HepG2 (cell line): Measurements from ENCODE around the gene NCOA3. TPM values are rescaled to one million over a fixed set of nuclear protein-coding genes. Genes with fewer than 3 reads are reported as not detected.

Experiments used
- CHD2 ChIP-seq: IDR thresholded peaks from 2 replicates; pipeline ENCODE4 v1.6.1; 2011; ENCODE audit warnings: low read depth, low read length, improper control_type of control experiment
- DNMT3B ChIP-seq: conservative IDR thresholded peaks from 2 replicates; pipeline ENCODE4 v1.6.1; 2016; ENCODE audit warnings: missing biosample characterization, control low read depth
- ERF ChIP-seq: IDR thresholded peaks from 2 replicates; pipeline ENCODE4 v1.6.1; 2018; ENCODE audit warnings: missing biosample characterization, missing genetic modification reagents
- FOXA1 ChIP-seq, 2 experiments: fragments of 450-650 bp in 1 of 2; sonication (generic) in 1 of 2; formaldehyde crosslinking in 1 of 2; IDR thresholded peaks; 2 replicates each; pipeline versions ENCODE4 v1.4.0 to v1.6.1; 2016 to 2020; ENCODE audit warnings: missing genetic modification reagents in 1 of 2
- GFI1 ChIP-seq: sonication (generic); formaldehyde crosslinking; IDR thresholded peaks from 2 replicates; pipeline ENCODE4 v1.5.0; 2020; ENCODE audit warnings: missing genetic modification reagents, mild to moderate bottlenecking, borderline replicate concordance
- IRF2 ChIP-seq: IDR thresholded peaks from 2 replicates; pipeline ENCODE4 v1.6.1; 2018; ENCODE audit warnings: missing genetic modification reagents, missing compliant biosample characterization
- JUN ChIP-seq: sonication (generic); formaldehyde crosslinking; IDR thresholded peaks from 2 replicates; pipeline ENCODE4 v1.4.0; 2020; ENCODE audit warnings: mild to moderate bottlenecking, missing genetic modification reagents
- KLF16 ChIP-seq, 2 experiments: sonication (generic) in 1 of 2; formaldehyde crosslinking in 1 of 2; IDR thresholded peaks; 2 replicates each; pipeline versions ENCODE4 v1.6.1 to v1.8.0; 2016 to 2023; ENCODE audit warnings: missing genetic modification reagents in 2 of 2, missing compliant biosample characterization in 1 of 2
- MXD4 ChIP-seq: IDR thresholded peaks from 2 replicates; pipeline ENCODE4 v1.6.1; 2016; ENCODE audit warnings: mild to moderate bottlenecking, missing biosample characterization, missing genetic modification reagents
- NCOA5 ChIP-seq: sonication (generic); formaldehyde crosslinking; IDR thresholded peaks from 2 replicates; pipeline ENCODE4 v1.4.0; 2020; ENCODE audit warnings: missing genetic modification reagents
- NR3C1 ChIP-seq: sonication (generic); formaldehyde crosslinking; IDR thresholded peaks from 2 replicates; pipeline ENCODE4 v1.4.0; 2020; ENCODE audit warnings: missing genetic modification reagents
- PPARG ChIP-seq: conservative IDR thresholded peaks from 2 replicates; pipeline ENCODE4 v1.6.1; 2016; ENCODE audit warnings: missing biosample characterization, missing genetic modification reagents
- SIN3B ChIP-seq: fragments of 150-350 bp; IDR thresholded peaks from 2 replicates; pipeline ENCODE4 v1.6.1; 2014; ENCODE audit warnings: low read length
- SP1 ChIP-seq, 2 experiments: fragments of 450-650 bp in 1 of 2; sonication (generic) in 1 of 2; formaldehyde crosslinking in 1 of 2; IDR thresholded peaks; 2 replicates each; pipeline versions ENCODE4 v1.4.0 to v1.6.1; 2016 to 2020; ENCODE audit warnings: missing genetic modification reagents in 1 of 2
- SUZ12 ChIP-seq: fragments of 150-350 bp; IDR thresholded peaks from 2 replicates; pipeline ENCODE4 v1.6.1; 2014; ENCODE audit warnings: low read depth, low read length
- ZBTB7A ChIP-seq: sonication (generic); formaldehyde crosslinking; IDR thresholded peaks from 2 replicates; pipeline ENCODE4 v1.8.0; 2022; ENCODE audit warnings: mild to moderate bottlenecking, missing genetic modification reagents
- ZNF264 ChIP-seq: sonication (generic); formaldehyde crosslinking; IDR thresholded peaks from 2 replicates; pipeline ENCODE4 v1.4.0; 2020; ENCODE audit warnings: missing genetic modification reagents
- ZNF317 ChIP-seq: sonication (generic); formaldehyde crosslinking; IDR thresholded peaks from 2 replicates; pipeline ENCODE4 v1.5.0; 2020; ENCODE audit warnings: mild to moderate bottlenecking, missing genetic modification reagents
- ZNF562 ChIP-seq: sonication (generic); formaldehyde crosslinking; IDR thresholded peaks from 2 replicates; pipeline ENCODE4 v1.8.0; 2022; ENCODE audit warnings: missing genetic modification reagents, borderline replicate concordance
- ZNF768 ChIP-seq: sonication (generic); formaldehyde crosslinking; IDR thresholded peaks from 2 replicates; pipeline ENCODE4 v1.4.0; 2020; ENCODE audit warnings: missing genetic modification reagents
- polyA plus RNA-seq, 8 experiments: library from polyadenylated mRNA; depleted of rRNA in 3 of 8; stranded (reverse) in 7 of 8; unstranded in 1 of 8; fragments of >200 nt; fragmentation: Illumina TruSeq in 4 of 8; extraction: Trizol in 4 of 8; gene quantifications; 2 replicates each; pipeline versions ENCODE4 v1.2.1 to v1.2.3, GENCODE V29; 2011 to 2016; ENCODE audit warnings: low read depth in 4 of 8, missing spikeins in 1 of 8, mixed read lengths in 1 of 8; ENCODE audit not compliant: insufficient read depth in 1 of 8
- total RNA-seq, 5 experiments: library from RNA; depleted of rRNA; stranded (reverse); fragments of >200 nt; fragmentation: Illumina TruSeq; extraction: Trizol; gene quantifications; 2 replicates each; pipeline ENCODE4 v1.2.3, GENCODE V29; 2016; ENCODE audit warnings: low read depth in 1 of 5
- TF ChIP-seq, protein P1 (sequence below): sonication (generic); formaldehyde crosslinking; IDR thresholded peaks from 2 replicates; pipeline ENCODE4 v1.4.0; 2020; ENCODE audit warnings: missing genetic modification reagents
- TF ChIP-seq, protein P2 (sequence below): sonication (generic); formaldehyde crosslinking; conservative IDR thresholded peaks from 2 replicates; pipeline ENCODE4 v1.8.0; 2022; ENCODE audit warnings: low read depth, missing genetic modification reagents
- TF ChIP-seq, protein P3 (sequence below): sonication (generic); formaldehyde crosslinking; IDR thresholded peaks from 2 replicates; pipeline ENCODE4 v1.4.0; 2020; ENCODE audit warnings: missing genetic modification reagents
- TF ChIP-seq, protein P4 (sequence below): sonication (generic); formaldehyde crosslinking; IDR thresholded peaks from 2 replicates; pipeline ENCODE4 v1.5.0; 2020; ENCODE audit warnings: mild to moderate bottlenecking, low read depth, missing genetic modification reagents, borderline replicate concordance
- TF ChIP-seq, protein P5 (sequence below): sonication (generic); formaldehyde crosslinking; IDR thresholded peaks from 2 replicates; pipeline ENCODE4 v1.8.0; 2022; ENCODE audit warnings: mild to moderate bottlenecking, missing genetic modification reagents, moderate library complexity
- TF ChIP-seq, protein P6 (sequence below): sonication (generic); formaldehyde crosslinking; IDR thresholded peaks from 2 replicates; pipeline ENCODE4 v1.5.0; 2020; ENCODE audit warnings: missing genetic modification reagents

The NCOA3 gene
- total and polyA plus RNA-seq, 2 of the 13 experiments (the other 11 are each of a cell fraction or from before 2014, with no cell fraction given): 35.0 to 56.8 TPM

DNA sequence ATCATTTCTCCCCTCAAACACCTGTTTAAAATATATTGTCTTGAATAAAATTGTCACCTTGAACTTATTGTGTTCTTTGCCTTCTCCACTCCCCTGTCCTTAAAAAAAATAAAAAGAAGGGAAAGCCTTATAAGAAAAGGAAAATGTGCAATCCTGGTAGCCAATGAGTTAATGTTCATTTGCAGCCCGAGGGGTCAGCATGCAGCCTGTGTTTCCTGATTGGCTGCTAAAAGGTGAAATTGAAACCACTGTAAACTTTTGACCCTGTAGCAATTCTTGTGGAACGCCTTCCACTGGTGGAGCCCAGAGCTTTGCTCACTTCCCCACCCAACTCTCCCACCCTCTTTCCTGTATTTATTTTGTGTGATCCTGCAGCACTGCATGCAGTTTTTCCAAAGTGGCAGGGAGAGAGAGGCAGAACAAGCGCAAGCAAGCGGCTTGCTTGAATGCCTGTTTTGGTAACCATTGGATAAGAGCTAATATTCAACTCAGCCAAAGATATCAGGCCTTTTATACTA lies 74.9 kb downstream of the NCOA3 start (continued):
- TF ChIP-seq KLF16 (CRISPR knock-in tag; IDR thresholded peaks at IDR 0.05): peak in 1 of 2 experiments; percentile 74; a peak in 2 of 4 replicates
- no peak for TF ChIP-seq ZNF562 (CRISPR knock-in tag)
- TF ChIP-seq ZNF317: no peak
- peak; percentile 75 for TF ChIP-seq PPARG (CRISPR knock-in tag)
- TF ChIP-seq FOXA1 (IDR thresholded peaks at IDR 0.05): no peak
- TF ChIP-seq FOXA1 (CRISPR knock-in tag; IDR thresholded peaks at IDR 0.05): peak; percentile 82
- no peak for TF ChIP-seq JUN (CRISPR knock-in tag)
- TF ChIP-seq, protein P1, sequence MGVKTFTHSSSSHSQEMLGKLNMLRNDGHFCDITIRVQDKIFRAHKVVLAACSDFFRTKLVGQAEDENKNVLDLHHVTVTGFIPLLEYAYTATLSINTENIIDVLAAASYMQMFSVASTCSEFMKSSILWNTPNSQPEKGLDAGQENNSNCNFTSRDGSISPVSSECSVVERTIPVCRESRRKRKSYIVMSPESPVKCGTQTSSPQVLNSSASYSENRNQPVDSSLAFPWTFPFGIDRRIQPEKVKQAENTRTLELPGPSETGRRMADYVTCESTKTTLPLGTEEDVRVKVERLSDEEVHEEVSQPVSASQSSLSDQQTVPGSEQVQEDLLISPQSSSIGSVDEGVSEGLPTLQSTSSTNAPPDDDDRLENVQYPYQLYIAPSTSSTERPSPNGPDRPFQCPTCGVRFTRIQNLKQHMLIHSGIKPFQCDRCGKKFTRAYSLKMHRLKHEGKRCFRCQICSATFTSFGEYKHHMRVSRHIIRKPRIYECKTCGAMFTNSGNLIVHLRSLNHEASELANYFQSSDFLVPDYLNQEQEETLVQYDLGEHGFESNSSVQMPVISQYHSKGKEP (CRISPR knock-in tag): no peak
- peak; percentile 90 for TF ChIP-seq ZNF264 (CRISPR knock-in tag)
- TF ChIP-seq GFI1 (CRISPR knock-in tag): no peak
- TF ChIP-seq, protein P2, sequence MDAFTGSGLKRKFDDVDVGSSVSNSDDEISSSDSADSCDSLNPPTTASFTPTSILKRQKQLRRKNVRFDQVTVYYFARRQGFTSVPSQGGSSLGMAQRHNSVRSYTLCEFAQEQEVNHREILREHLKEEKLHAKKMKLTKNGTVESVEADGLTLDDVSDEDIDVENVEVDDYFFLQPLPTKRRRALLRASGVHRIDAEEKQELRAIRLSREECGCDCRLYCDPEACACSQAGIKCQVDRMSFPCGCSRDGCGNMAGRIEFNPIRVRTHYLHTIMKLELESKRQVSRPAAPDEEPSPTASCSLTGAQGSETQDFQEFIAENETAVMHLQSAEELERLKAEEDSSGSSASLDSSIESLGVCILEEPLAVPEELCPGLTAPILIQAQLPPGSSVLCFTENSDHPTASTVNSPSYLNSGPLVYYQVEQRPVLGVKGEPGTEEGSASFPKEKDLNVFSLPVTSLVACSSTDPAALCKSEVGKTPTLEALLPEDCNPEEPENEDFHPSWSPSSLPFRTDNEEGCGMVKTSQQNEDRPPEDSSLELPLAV (CRISPR knock-in tag): no peak
- TF ChIP-seq IRF2 (CRISPR knock-in tag): peak; percentile 99
- TF ChIP-seq, protein P3, sequence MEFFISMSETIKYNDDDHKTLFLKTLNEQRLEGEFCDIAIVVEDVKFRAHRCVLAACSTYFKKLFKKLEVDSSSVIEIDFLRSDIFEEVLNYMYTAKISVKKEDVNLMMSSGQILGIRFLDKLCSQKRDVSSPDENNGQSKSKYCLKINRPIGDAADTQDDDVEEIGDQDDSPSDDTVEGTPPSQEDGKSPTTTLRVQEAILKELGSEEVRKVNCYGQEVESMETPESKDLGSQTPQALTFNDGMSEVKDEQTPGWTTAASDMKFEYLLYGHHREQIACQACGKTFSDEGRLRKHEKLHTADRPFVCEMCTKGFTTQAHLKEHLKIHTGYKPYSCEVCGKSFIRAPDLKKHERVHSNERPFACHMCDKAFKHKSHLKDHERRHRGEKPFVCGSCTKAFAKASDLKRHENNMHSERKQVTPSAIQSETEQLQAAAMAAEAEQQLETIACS (CRISPR knock-in tag): no peak
- no peak for TF ChIP-seq SP1 (IDR thresholded peaks at IDR 0.05)
- no peak for TF ChIP-seq SP1 (CRISPR knock-in tag; IDR thresholded peaks at IDR 0.05)
- no peak for TF ChIP-seq NCOA5 (CRISPR knock-in tag)
- TF ChIP-seq ERF (CRISPR knock-in tag): peak; percentile 77; the same call in 1 of the 2 replicates
- no peak for TF ChIP-seq SUZ12
- no peak for TF ChIP-seq SIN3B
- TF ChIP-seq ZNF768 (CRISPR knock-in tag): no peak
- TF ChIP-seq, protein P4, sequence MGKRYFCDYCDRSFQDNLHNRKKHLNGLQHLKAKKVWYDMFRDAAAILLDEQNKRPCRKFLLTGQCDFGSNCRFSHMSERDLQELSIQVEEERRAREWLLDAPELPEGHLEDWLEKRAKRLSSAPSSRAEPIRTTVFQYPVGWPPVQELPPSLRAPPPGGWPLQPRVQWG (CRISPR knock-in tag): no peak
- TF ChIP-seq, protein P5, sequence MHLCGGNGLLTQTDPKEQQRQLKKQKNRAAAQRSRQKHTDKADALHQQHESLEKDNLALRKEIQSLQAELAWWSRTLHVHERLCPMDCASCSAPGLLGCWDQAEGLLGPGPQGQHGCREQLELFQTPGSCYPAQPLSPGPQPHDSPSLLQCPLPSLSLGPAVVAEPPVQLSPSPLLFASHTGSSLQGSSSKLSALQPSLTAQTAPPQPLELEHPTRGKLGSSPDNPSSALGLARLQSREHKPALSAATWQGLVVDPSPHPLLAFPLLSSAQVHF (CRISPR knock-in tag): no peak
- TF ChIP-seq MXD4 (CRISPR knock-in tag): peak; percentile 69; the same call in 1 of the 2 replicates
- no peak for TF ChIP-seq DNMT3B (CRISPR knock-in tag)
- TF ChIP-seq CHD2: no peak
- TF ChIP-seq ZBTB7A (CRISPR knock-in tag): no peak
- TF ChIP-seq, protein P6, sequence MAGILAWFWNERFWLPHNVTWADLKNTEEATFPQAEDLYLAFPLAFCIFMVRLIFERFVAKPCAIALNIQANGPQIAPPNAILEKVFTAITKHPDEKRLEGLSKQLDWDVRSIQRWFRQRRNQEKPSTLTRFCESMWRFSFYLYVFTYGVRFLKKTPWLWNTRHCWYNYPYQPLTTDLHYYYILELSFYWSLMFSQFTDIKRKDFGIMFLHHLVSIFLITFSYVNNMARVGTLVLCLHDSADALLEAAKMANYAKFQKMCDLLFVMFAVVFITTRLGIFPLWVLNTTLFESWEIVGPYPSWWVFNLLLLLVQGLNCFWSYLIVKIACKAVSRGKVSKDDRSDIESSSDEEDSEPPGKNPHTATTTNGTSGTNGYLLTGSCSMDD (CRISPR knock-in tag): no peak
- no peak for TF ChIP-seq NR3C1 (CRISPR knock-in tag)
